ENCODE measurements around the gene C1orf53. TPM values are rescaled to one million over a fixed set of nuclear protein-coding genes. Genes with fewer than 3 reads are reported as not detected.

Gene C1orf53
- 4.6 to 8.1 TPM (median 7.0 TPM) in 5 replicates for total RNA-seq (2022; extraction: Qiagen RNA extraction; ENCODE audit: low read depth)

GRCh38 chr1:197902454-197903195 lies at the start of gene C1orf53:
Gene C1orf53 (plus strand): TSS chr1:197902630. CDS start chr1:197902650, 20 bp downstream.

Other genes with a start within 250 kb of the C1orf53 start
- gene DENND1B, start 127.2 kb upstream of the C1orf53 start, total RNA-seq (2022; extraction: Qiagen RNA extraction; ENCODE audit: low read depth), result 1.6 to 4.1 TPM (median 2.6 TPM) in 5 replicates
- gene LHX9, start 14.7 kb downstream of the C1orf53 start, total RNA-seq (2022; extraction: Qiagen RNA extraction; ENCODE audit: low read depth), result 0.02 to 0.11 TPM (median 0.07 TPM) in 4 of 5 replicates, not detected in the other

Measured in A549 treated with CpdA at 1 μM for 4 hours (cell line).